ENCODE results near the gene PLAAT4.

- TF ChIP-seq CTCF (IDR thresholded peaks at IDR 0.05; ENCODE audit: poor library complexity) (no peak), EZH2 (IDR thresholded peaks at IDR 0.05; ENCODE audit: borderline replicate concordance) (no peak)
Observed at GRCh38 chr11:63516109-63516508, 20.5 kb upstream of the PLAAT4 start.

Data from hepatocyte (in vitro differentiated cells).